LHCN-M2 (cell line): Measurements from ENCODE around the gene CFAP99. TPM values are rescaled to one million over a fixed set of nuclear protein-coding genes. Genes with fewer than 3 reads are reported as not detected.

Experiments
- DNase-seq: peaks from one replicate; pipeline ENCODE4 v3.0.0-alpha.2; 2012; ENCODE audit warnings: low read depth
- total RNA-seq: library from RNA; depleted of rRNA; stranded (reverse); fragments of >200 nt; gene quantifications from 2 replicates; pipeline ENCODE4 v1.2.3, GENCODE V29; 2014; rRNA removed

The CFAP99 gene
- total RNA-seq, 1 experiment from 2014 or later, result not detected

DNA sequence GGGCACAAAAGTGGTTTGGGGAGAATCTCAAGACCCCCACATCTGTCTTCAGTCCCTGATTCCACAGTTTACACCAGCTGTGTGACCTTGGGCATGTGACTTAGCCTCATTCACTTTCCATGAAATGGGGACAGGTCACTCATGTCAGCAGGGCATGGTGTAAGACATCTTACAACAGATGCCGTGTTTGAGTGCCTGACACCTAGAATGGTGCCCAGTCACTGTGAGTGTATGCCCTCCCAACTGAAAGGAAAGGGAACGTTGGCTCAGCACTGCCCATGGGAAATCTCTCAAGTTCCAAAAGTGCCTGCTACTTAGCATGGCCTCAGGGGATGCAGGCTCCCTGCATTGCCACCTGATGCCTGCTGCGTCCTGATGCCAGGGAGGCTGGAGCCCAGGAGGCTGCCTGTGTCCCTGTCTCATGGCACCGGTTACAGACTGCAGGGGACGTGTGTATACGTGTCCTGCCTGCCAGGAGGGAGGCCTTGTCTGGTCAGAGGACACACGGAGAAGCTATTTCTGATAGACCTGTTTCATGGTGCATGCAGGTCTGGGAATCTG lies 82.4 kb downstream of the CFAP99 start:
- DNase-seq, result no peak

DNA sequence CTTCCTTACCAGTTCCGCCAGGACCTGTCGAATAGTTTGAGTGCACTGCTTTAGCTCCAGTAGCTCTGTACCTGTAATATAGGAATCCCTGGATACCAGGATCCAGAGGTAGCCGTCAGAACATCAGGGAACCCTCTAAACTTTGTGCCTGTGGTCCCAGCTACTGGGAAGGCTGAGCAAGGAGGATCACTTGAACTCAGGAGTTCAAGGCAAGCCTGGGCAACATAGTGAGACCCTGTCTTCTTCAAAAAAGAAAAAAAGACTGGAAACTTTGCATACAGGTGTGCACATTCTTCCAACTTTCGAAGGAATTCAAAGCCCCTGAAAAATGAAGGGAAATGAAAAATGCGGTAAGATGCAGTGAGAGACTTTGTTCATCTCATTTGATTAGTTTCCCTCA lies 85.1 kb downstream of the CFAP99 start:
- no peak for DNase-seq

DNA sequence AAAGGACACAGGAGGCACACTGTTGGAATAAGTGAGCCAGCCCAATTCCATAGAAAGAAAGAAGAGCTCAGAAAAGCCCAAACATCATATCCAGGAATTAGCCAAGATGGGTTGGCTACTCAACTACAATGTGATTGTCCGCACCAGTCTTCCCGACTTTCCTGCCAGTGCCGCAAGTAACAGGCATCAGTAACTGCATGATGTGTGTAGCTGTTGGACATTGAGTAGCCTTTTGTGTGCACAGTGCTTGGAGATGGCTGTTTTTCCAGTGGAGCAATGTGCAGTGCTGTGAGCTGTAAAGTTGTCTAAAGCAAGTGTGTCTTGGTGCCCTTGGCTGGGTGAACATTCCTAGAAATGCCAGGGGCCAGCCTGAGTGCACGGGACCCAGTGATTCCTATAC lies 88.5 kb downstream of the CFAP99 start:
- DNase-seq, result no peak

DNA sequence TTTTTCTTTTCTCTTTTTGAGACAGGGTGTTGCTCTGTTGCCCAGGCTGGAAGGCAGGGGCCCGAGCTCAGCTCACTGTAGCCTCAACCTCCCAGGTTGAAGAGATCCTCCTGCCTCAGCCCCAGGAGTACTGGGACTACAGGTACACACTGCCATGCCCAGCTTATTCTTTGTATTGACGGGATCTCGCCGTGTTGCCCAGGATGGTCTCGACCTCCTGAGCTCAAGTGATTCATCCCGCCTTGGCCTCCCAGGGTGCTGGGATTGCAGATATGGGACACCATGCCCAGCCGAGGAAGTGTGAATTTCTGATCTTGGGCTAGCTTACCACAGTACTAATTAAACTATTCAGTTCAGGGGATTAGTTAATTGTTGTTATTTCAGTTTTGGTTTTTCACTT lies 89.1 kb downstream of the CFAP99 start:
- no peak for DNase-seq

DNA sequence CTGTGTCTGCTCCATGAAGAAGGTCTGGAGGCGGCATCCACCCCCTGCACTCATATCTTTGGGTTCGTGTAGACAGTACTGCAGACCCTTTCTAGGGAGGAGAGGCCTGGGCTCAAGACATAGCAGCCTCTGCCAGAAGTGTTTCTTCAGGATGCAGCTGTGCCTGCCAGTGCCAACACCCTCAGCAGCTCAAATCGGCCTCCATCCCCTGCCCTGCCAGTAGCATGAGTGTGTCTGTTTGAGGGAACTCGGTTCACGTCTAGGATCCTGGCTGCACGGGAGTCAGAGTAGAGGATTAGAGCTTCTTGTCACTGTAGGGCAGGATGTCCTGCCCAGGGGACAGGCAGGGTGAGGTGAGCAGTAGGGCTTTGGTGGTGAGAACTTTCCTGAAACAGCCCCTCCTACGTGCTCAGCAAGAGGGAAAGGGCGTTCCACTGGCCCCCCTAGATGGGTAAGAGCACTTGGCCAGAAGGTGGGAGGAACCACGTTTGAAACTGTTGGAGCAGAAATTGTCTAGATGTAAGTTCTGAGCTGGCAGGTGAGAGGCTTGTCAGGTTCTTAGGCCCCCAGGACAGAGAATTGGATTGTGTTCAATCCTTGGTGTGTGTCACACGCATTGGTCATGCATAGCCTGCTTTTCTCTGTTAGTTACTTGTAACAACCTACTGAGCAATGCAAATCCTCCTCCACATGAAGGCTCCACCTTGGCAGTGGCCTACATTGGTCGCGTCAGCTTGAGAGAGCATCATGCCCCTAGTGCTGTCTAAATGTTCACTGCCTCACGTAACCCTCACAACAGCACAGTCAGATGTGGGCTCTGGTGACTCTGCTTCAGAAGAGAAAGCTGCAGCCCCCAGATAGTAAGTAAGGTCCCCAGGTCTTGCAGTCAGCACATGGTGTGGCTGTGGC lies 91.8 kb downstream of the CFAP99 start:
- no peak for DNase-seq

DNA sequence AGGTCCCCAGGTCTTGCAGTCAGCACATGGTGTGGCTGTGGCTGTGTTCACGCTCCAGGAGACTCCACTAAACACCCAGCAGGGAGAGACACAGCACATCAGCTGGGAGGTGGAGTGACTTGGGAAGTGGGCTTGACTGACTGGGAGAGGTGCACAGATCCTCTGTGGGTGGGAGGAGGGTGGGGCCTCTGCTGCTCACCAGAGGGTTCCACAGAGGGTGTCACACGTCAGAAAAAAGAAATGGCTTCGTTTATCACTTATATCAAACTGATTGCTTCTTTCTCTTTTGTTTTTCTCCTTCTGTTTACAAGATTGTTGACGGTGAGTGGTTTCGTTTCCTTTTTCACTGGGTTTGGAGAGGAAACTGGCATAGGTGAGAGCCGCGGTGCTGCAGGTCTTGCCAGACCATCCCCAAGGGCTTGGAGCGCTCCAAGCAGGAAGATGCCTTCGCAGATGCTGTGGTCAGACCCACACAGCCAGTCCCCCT lies 92.9 kb downstream of the CFAP99 start:
- DNase-seq, result no peak

Other genes starting within 250 kb of the CFAP99 start
- 16.1 and 23.0 TPM in 2 replicates for gene HAUS3, start 176.8 kb upstream of the CFAP99 start, total RNA-seq
- gene POLN, start 176.8 kb upstream of the CFAP99 start, total RNA-seq, result 1.9 and 2.1 TPM in 2 replicates
- 45.3 and 48.7 TPM in 2 replicates for gene MXD4, start 156.8 kb upstream of the CFAP99 start, total RNA-seq
- gene ZFYVE28, start 310 bp upstream of the CFAP99 start, total RNA-seq, result 2.1 and 2.6 TPM in 2 replicates
- gene RNF4, start 50.2 kb downstream of the CFAP99 start, total RNA-seq, result 72.6 and 76.3 TPM in 2 replicates
- 12.1 and 14.9 TPM in 2 replicates for gene FAM193A, start 117.7 kb downstream of the CFAP99 start, total RNA-seq